Suprapubic skin (tissue), 4 donors: ENCODE results near the gene SPRN. TPM values are rescaled to one million over a fixed set of nuclear protein-coding genes. Genes with fewer than 3 reads are reported as not detected.
"Not testable (repeated sequence)": the region's sequence is repeated elsewhere in the genome, so short reads cannot be mapped to it uniquely, and the experiment has no call there.

ENCODE experiments used
- DNase-seq, 2 donors: peaks; one replicate each; pipeline ENCODE4 v3.0.0-alpha.2; 2019; ENCODE audit warnings: low spot score in 2 of 2
- H3K27ac ChIP-seq: fragments of 200-600 bp; sonication (generic); one replicate; pipeline ENCODE4 v1.5.1; 2019
- H3K27me3 ChIP-seq: fragments of 200-600 bp; sonication (generic); one replicate; pipeline ENCODE4 v1.5.1; 2019
- H3K36me3 ChIP-seq: fragments of 200-600 bp; sonication (generic); one replicate; pipeline ENCODE4 v1.5.1; 2019
- H3K4me1 ChIP-seq: fragments of 200-600 bp; sonication (generic); one replicate; pipeline ENCODE4 v1.5.1; 2019
- H3K4me3 ChIP-seq: fragments of 200-600 bp; sonication (generic); one replicate; pipeline ENCODE4 v1.5.1; 2019; ENCODE audit warnings: mild to moderate bottlenecking
- H3K9me3 ChIP-seq: fragments of 200-600 bp; sonication (generic); one replicate; pipeline ENCODE4 v1.5.1; 2019
- EP300 ChIP-seq: sonication (generic); formaldehyde crosslinking; IDR thresholded peaks from one replicate; pipeline ENCODE4 v1.6.1; 2017; ENCODE audit warnings: antibody characterized with exemption
- POLR2A ChIP-seq, 2 donors: fragments of 450-650 bp; IDR thresholded peaks; one replicate each; pipeline ENCODE4 v1.6.1; 2017; ENCODE audit warnings: antibody characterized with exemption in 2 of 2, mild to moderate bottlenecking in 2 of 2, moderate library complexity in 2 of 2
- POLR2AphosphoS5 ChIP-seq, 3 donors: sonication (generic); formaldehyde crosslinking; IDR thresholded peaks; one replicate each; pipeline ENCODE4 v1.6.1; 2017; ENCODE audit warnings: antibody characterized with exemption in 3 of 3
- WGBS: methylation state at CpG from one replicate; pipeline ENCODE4 v1.1.5; 2018; 5-methylcytosine and 5-hydroxymethylcytosine counted together
- total RNA-seq, 4 donors: library from RNA; depleted of rRNA; stranded (reverse); fragments of >200 nt; gene quantifications; one replicate each; pipeline ENCODE4 v1.1.0, GENCODE V29; 2016
- TF ChIP-seq, protein P1 (sequence below), 2 donors: fragments of 200-600 bp in 1 of 2; fragments of 450-650 bp in 1 of 2; sonication (generic) in 1 of 2; IDR thresholded peaks; one replicate each; pipeline ENCODE4 v1.5.1; 2016 to 2019; ENCODE audit warnings: antibody characterized with exemption in 2 of 2, mild to moderate bottlenecking in 1 of 2, moderate library complexity in 1 of 2

The SPRN gene
- total RNA-seq, 4 donors from 2014 or later = 0.23 to 0.56 TPM; not detected in 2

DNA sequence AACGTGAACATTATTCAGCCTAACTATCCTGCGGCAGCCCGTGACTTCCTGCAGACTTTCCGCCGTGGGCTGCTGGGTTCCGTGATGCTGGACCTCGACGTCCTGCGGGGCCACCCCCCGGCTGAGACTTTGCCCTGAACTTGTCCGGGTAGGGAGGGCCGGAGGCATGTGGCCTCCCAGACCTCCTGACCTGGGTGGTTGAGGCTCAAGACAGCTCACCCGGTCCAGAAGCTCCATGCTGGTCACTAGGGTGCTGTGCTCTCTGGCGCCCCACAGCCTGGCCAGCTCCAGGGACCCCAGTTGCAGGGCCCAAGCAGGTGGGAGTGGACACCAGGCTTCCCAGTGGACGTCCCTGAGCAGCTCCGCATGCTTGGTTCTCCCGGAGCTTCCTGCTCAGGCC lies 4.4 kb downstream of the SPRN start:
- no peak overlapping the region for H3K4me3 ChIP-seq
- peaks cover 32% of the 10 kb centered on the region for H3K36me3 ChIP-seq
- WGBS = 94% methylated on average over 12 of the region's 17 CpGs
- DNase-seq = no peak
- H3K27me3 ChIP-seq = peaks cover 18% of the 10 kb centered on the region
- TF ChIP-seq POLR2A (IDR thresholded peaks at IDR 0.05) = no peak
- TF ChIP-seq POLR2AphosphoS5 (IDR thresholded peaks at IDR 0.05) = no peak
- no peak for TF ChIP-seq EP300
- TF ChIP-seq, protein P1, sequence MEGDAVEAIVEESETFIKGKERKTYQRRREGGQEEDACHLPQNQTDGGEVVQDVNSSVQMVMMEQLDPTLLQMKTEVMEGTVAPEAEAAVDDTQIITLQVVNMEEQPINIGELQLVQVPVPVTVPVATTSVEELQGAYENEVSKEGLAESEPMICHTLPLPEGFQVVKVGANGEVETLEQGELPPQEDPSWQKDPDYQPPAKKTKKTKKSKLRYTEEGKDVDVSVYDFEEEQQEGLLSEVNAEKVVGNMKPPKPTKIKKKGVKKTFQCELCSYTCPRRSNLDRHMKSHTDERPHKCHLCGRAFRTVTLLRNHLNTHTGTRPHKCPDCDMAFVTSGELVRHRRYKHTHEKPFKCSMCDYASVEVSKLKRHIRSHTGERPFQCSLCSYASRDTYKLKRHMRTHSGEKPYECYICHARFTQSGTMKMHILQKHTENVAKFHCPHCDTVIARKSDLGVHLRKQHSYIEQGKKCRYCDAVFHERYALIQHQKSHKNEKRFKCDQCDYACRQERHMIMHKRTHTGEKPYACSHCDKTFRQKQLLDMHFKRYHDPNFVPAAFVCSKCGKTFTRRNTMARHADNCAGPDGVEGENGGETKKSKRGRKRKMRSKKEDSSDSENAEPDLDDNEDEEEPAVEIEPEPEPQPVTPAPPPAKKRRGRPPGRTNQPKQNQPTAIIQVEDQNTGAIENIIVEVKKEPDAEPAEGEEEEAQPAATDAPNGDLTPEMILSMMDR (IDR thresholded peaks at IDR 0.05) = no peak
- no peaks in the 10 kb centered on the region for H3K9me3 ChIP-seq
- H3K4me1 ChIP-seq = peaks cover 9% of the 10 kb centered on the region
- H3K27ac ChIP-seq = no peak overlapping the region

GRCh38 chr10:133419211-133419950 lies 5.0 kb downstream of the SPRN start:
- Histone ChIP-seq H3K36me3 (peaks cover 34% of the 10 kb centered on the region), H3K27me3 (peaks cover 18% of the 10 kb centered on the region), H3K4me1 (peaks cover 9% of the 10 kb centered on the region), H3K9me3 (no peaks in the 10 kb centered on the region), H3K27ac (no peak overlapping the region), H3K4me3 (no peak overlapping the region)
- WGBS = 93% methylated on average over 25 of the region's 34 CpGs
- TF ChIP-seq POLR2AphosphoS5 (IDR thresholded peaks at IDR 0.05) (no peak), EP300 (no peak), POLR2A (IDR thresholded peaks at IDR 0.05) (no peak)
- TF ChIP-seq, protein P1 (IDR thresholded peaks at IDR 0.05) = no peak
- DNase-seq = no peak

DNA sequence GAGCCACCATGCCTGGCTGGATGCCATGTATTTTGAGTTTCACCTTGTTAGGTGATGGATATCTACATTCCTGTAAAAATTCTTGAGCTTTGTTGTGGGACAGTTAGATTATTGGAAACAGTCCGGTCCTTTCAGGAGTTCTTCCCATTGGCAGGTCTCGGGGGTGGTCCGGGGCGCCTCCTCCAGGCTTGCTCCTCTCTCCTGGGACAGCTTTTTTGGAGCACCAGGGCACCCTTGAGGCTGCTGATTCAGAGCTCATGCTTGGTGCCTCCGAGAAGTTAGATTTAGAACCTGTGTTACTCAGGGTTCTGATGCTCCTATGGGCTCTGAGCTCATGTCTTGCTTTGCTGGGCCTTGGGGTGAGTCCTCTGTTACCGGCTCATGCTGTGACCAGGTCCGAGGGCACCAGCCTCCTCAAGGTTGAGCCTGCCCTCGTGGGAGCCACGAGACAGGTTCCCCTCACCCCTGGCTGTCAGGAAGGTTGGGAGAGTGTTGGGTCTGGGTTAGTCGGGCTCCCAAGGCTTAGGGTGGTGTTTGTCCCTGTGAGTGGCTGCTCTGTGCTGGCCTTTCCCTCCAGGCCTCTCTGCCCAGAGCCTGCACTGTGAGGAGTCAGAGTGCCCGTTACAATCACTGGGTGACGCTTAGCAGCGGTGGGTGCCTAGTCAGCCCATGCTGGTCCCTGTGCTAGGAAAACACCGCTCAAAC lies 6.0 kb downstream of the SPRN start:
- no peak for DNase-seq
- WGBS = 100% methylated on average over 2 of the region's 14 CpGs
- TF ChIP-seq, protein P1 (IDR thresholded peaks at IDR 0.05) = no peak
- TF ChIP-seq POLR2AphosphoS5 (IDR thresholded peaks at IDR 0.05) = no peak
- Histone ChIP-seq H3K36me3 (peaks cover 37% of the 10 kb centered on the region), H3K27me3 (peaks cover 15% of the 10 kb centered on the region), H3K9me3 (no peaks in the 10 kb centered on the region), H3K27ac (no peak overlapping the region), H3K4me1 (peaks cover 6% of the 10 kb centered on the region), H3K4me3 (no peak overlapping the region)

DNA sequence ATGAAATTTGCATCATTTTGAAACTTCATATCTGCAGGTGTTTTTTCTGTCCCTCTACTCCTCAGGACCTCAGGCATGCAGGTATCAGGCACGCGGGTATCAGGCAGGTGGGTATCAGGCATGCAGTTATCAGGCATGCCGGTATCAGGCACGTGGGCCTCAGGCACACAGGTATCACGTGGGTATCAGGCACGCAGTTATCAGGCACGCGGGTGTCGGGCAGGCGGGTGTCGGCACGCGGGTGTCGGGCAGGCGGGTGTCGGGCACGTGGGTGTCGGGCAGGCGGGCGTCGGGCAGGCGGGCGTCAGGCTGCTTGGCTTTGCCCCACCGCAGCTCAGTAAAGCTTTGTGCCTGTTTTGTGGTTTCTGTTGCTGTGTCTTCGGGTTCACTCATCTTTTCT lies 8.7 kb downstream of the SPRN start:
- TF ChIP-seq EP300 = no peak
- TF ChIP-seq, protein P1 (IDR thresholded peaks at IDR 0.05) = no peak
- no peak for TF ChIP-seq POLR2AphosphoS5 (IDR thresholded peaks at IDR 0.05)
- no peak for TF ChIP-seq POLR2A (IDR thresholded peaks at IDR 0.05)
- Histone ChIP-seq H3K9me3 (peaks cover 18% of the 10 kb centered on the region), H3K27ac (no peak overlapping the region), H3K36me3 (peaks cover 61% of the 10 kb centered on the region), H3K4me3 (no peak overlapping the region), H3K4me1 (no peaks in the 10 kb centered on the region), H3K27me3 (no peaks in the 10 kb centered on the region)
- 97% methylated on average over 25 of the region's 25 CpGs for WGBS
- no peak for DNase-seq

GRCh38 chr10:133414401-133414800 lies 10.0 kb downstream of the SPRN start:
- peaks cover 57% of the 10 kb centered on the region for H3K36me3 ChIP-seq
- not testable (repeated sequence) for H3K27ac ChIP-seq, H3K4me1 ChIP-seq, H3K4me3 ChIP-seq, DNase-seq, H3K27me3 ChIP-seq
- H3K9me3 ChIP-seq = peaks cover 20% of the 10 kb centered on the region
- WGBS = 94% methylated on average over 13 of the region's 23 CpGs
